BJ (cell line): ENCODE data around the gene NUDT22. TPM values are rescaled to one million over a fixed set of nuclear protein-coding genes. Genes with fewer than 3 reads are reported as not detected.
A peak's percentile ranks its signal among the peaks of the same experiment; 100 is the strongest.

Experiments
- CTCF ChIA-PET: fragments of 350-600 bp; formaldehyde crosslinking; extraction: SDS; loops from one replicate; lab custom pipeline; 2021; ENCODE audit warnings: antibody characterized with exemption, inconsistent platforms; lab: Yijun Ruan, JAX
- POLR2A ChIA-PET: fragments of 300-600 bp; sonication (Branson Sonifier 250); formaldehyde crosslinking; extraction: SDS; loops from one replicate; lab custom pipeline; 2021; ENCODE audit warnings: antibody characterized with exemption; lab: Charles Lee
- DNase-seq: peaks from one replicate; pipeline ENCODE4 v3.0.0-alpha.2; 2011; ENCODE audit warnings: low read depth
- H3K27me3 ChIP-seq: 2 replicates; pipeline ENCODE4 v1.6.0; 2011; ENCODE audit warnings: low read length; ENCODE audit not compliant: control insufficient read depth, insufficient read depth
- H3K36me3 ChIP-seq: 2 replicates; pipeline ENCODE4 v1.5.1; 2011; ENCODE audit warnings: low read length; ENCODE audit not compliant: control insufficient read depth, insufficient read depth
- H3K4me3 ChIP-seq: 2 replicates; pipeline ENCODE4 v1.5.1; 2011; ENCODE audit warnings: low read depth, mild to moderate bottlenecking, control low read depth, low read length
- CTCF ChIP-seq: IDR thresholded peaks from 2 replicates; pipeline ENCODE4 v1.5.1; 2011; ENCODE audit warnings: low read depth, mild to moderate bottlenecking, control low read depth, inconsistent platforms, low read length, moderate library complexity; ENCODE audit not compliant: insufficient read depth
- polyA plus RNA-seq: library from polyadenylated mRNA; depleted of rRNA; stranded (reverse); fragments of >200 nt; gene quantifications from 2 replicates; pipeline ENCODE4 v1.2.3, GENCODE V29; 2011

NUDT22 gene
- polyA plus RNA-seq, 1 experiment, result 51.2 TPM

GRCh38 chr11:64238076-64238475 is 12.0 kb downstream of the NUDT22 start:
- no peak for DNase-seq
- POLR2A ChIA-PET, result no interaction called here
- no peak overlapping the region for H3K4me3 ChIP-seq
- no peaks in the 10 kb centered on the region for H3K27me3 ChIP-seq
- H3K36me3 ChIP-seq, result peaks cover 6% of the 10 kb centered on the region
- no peak for TF ChIP-seq CTCF
- CTCF ChIA-PET, result interaction anchor here (0.6 to 4.4 kb wide), 3 partner anchors 13 to 32 kb away, joined by 3 to 18 read pairs (median 3); partner anchors contain the start of gene PLCB3

- Histone ChIP-seq H3K27me3 (no peaks in the 10 kb centered on the region), H3K4me3 (no peak overlapping the region), H3K36me3 (peaks cover 13% of the 10 kb centered on the region)
- ChIA-PET CTCF (interaction anchor here (1.0 to 4.4 kb wide), 2 partner anchors 12 to 33 kb away, joined by 3 to 18 read pairs; partner anchors contain the start of gene PLCB3), POLR2A (no interaction called here)
- no peak for DNase-seq
- TF ChIP-seq CTCF, result no peak
Observed at GRCh38 chr11:64238999-64239398, 12.9 kb downstream of the NUDT22 start.

GRCh38 chr11:64239662-64240434 is 13.8 kb downstream of the NUDT22 start:
- H3K36me3 ChIP-seq, result peaks cover 16% of the 10 kb centered on the region
- no peaks in the 10 kb centered on the region for H3K27me3 ChIP-seq
- DNase-seq, result no peak
- peak overlapping the region; percentile 93 for H3K4me3 ChIP-seq
- TF ChIP-seq CTCF, result no peak
- CTCF ChIA-PET, result interaction anchor here (4.4 kb wide), 1 partner anchor 11 kb away, joined by 18 read pairs; the partner anchor contains the start of gene PLCB3
- POLR2A ChIA-PET, result interaction anchor here (0.6 kb wide), 1 partner anchor 453 kb away, joined by 3 read pairs; no protein-coding TSS in a partner anchor

GRCh38 chr11:64240435-64241240 is 14.6 kb downstream of the NUDT22 start, which contains the start of gene FKBP2:
FKBP2 (plus strand) TSS chr11:64241095; CDS start chr11:64242388, 1,293 bp downstream.
- POLR2A ChIA-PET, result interaction anchor here (0.6 to 1.3 kb wide), 5 partner anchors 9 to 454 kb away, joined by 3 to 8 read pairs (median 3); partner anchors contain the start of genes DNAJC4, NUDT22 and PRDX5
- DNase-seq, result peak; percentile 78
- H3K36me3 ChIP-seq, result peaks cover 16% of the 10 kb centered on the region
- peak within 1 kb of the TSS; percentile 93 for H3K4me3 ChIP-seq
- no peaks in the 10 kb centered on the region for H3K27me3 ChIP-seq
- no peak for TF ChIP-seq CTCF
- CTCF ChIA-PET, result interaction anchor here (0.9 to 1.6 kb wide), 4 partner anchors 11 to 36 kb away, joined by 3 to 8 read pairs (median 6); partner anchors contain the start of gene PLCB3

- no peak for TF ChIP-seq CTCF
- Histone ChIP-seq H3K36me3 (peaks cover 16% of the 10 kb centered on the region), H3K4me3 (peak overlapping the region; percentile 93), H3K27me3 (no peaks in the 10 kb centered on the region)
- ChIA-PET CTCF (interaction anchor here (0.9 to 1.6 kb wide), 4 partner anchors 10 to 36 kb away, joined by 3 to 8 read pairs (median 6); partner anchors contain the start of gene PLCB3), POLR2A (interaction anchor here (0.7 to 1.3 kb wide), 4 partner anchors 9 to 77 kb away, joined by 3 to 8 read pairs (median 4); partner anchors contain the start of genes DNAJC4, NUDT22 and PRDX5)
- DNase-seq, result peak; percentile 91
Observed at GRCh38 chr11:64241241-64241490, 15.1 kb downstream of the NUDT22 start.
